A204.1 (cell line): ENCODE data around the gene FBXW4.

ENCODE experiments used
- FAIRE-seq: peaks from 2 replicates; lab custom pipeline; 2012; peaks lifted over from hg19 to GRCh38; lab: Jason Lieb, UNC

FBXW4 gene

GRCh38 chr10:101580486-101581399 is 114.2 kb downstream of the FBXW4 start:
- no peak for FAIRE-seq

DNA sequence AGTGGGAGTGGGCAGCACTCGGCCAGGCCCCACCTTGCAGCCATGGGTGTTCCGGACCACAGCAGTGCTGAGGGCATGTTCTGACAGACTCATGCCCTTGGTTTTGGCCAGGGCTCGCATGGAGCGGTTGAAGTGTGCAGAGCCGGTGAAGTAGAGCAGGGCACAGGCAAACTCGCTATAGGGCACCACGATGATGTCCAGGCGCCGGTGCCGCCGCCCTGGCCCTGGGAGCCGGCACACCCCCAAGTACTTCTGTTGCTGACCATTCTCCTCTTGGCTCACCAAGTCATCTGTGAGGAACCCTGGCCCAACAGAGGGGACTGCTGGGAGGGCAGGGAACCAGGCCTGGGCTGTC is 115.5 kb downstream of the FBXW4 start:
- no peak for FAIRE-seq

- no peak for FAIRE-seq
These were observed 116.0 kb downstream of the FBXW4 start for GRCh38 chr10:101578803-101579515.

GRCh38 chr10:101578192-101578591 is 116.8 kb downstream of the FBXW4 start:
- FAIRE-seq = no peak

DNA sequence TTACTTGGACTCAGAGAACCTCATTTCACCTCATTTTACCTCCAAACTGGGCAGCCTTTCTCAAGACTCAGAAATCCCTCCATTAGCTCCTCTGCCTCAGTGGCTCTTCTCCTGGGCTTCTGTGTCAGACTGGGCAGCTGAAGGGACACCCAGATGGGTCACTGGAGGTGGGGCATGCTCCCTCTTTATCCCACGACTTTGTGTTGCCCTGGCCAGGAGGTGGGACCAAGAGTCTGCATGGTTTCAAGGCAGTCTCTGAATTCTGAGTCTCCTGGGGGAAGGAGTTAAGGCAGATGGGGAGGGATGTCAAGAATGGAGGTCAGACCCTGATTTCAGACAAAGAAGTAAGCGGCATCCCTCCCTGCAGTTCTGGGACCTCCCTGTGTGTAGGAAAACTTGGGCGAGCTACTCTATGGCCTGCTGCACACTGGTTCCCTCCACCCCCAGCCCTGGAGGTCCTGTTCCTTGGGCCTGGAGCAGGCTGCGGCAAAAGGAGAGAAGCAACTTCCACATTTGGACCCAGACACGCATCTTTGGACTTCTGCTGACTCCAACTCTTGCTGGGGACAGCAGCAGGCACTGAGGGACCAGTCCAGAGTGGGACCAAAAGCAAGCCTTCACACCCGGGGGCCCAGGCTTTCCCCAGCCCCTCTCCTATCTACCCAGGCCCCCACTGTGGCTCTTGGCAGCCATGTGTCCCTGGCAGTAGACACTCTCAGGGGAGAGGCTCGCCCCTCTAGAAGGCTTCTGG is 117.7 kb downstream of the FBXW4 start:
- FAIRE-seq = no peak

GRCh38 chr10:101576211-101576863 is 118.6 kb downstream of the FBXW4 start:
- FAIRE-seq = no peak

DNA sequence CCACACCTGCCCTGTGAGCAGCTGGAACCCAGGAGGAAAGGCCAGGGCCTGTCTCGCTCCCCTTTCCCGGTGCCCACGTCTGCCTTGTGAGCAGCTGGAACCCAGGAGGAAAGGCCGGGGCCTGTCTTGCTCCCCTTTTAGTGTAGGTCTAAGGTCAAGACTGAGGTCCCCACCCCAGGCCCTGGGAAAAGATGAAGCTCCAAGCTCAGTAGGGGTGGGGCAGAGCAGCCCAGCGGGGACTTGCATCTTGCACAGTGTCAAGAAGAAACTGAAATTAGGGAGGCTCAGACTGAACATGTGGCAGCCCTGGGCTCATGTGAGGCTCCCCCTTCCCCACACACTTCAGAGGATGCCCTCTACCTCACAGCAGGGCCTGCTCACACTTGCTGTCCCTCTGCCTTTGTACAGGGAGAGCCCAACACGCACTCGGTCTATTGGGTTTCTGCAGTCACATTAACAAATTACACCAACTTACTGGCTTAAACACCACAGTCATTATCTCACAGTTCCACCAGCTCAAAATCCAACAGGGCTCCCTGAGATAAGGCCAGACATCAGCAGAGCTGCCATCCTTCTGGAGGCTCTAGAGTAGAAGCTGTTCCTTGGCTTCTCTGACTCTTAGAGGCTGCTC is 119.3 kb downstream of the FBXW4 start:
- FAIRE-seq = no peak

GRCh38 chr10:101575091-101575490 is 119.9 kb downstream of the FBXW4 start:
- FAIRE-seq = no peak

DNA sequence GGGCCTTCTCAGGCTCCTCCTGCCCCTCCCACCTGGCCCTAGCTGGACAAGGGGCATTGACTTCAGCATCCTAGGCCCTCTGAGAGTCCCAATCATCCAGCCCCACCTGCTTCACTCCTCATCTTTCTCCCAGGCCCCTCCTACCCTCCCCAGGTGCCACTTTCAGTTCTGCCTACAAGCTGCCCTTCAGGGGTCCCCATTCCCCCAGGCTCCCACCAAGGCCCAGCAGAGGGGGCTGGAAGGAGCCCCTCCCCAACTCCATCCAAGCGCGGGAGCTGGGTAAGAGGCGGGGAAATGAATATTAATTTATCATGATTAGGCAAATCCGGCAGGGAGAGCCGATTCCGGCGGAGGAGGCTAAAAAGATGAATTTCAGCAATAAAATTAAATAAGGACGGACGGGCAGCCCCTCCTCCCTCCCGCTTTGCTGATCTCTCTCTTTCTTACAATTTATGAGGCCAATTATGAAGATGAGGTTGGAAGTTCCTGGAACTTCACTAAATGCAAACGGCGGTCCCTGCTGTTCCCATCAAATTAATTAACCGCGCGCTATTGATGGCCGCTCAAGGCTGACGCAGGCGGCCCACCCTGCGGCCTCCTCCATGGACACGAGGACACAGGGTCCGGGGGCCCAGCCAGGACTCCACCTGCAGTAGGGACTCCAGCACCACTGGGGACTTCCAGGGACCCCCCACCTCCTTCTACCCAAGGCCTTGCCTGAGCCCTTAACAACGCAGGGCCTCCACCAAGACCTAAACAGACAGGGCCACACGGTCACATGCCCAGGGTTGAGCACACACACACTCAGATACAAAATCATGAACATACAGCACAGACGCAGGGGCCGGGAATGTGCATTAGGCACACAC is 120.9 kb downstream of the FBXW4 start:
- no peak for FAIRE-seq

DNA sequence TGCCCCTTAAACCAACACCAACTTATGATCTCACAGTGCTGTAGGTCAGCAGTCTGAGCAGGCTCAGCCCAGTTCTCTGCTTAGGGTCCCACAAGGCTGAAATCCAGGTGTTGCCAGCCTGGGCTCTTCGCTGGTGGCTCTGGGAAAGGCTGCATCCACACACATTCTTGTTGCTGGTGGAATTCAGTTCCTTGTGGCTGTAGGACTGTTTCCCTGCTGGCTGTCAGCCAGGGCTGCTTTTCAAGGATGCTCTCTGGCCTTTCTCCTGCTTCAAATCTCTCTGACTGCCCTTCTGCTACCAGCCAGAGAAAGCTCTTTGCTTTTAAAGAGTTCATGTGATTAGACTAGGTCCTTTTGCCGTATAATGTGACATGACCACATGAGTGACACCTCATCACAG is 122.2 kb downstream of the FBXW4 start:
- FAIRE-seq = no peak

DNA sequence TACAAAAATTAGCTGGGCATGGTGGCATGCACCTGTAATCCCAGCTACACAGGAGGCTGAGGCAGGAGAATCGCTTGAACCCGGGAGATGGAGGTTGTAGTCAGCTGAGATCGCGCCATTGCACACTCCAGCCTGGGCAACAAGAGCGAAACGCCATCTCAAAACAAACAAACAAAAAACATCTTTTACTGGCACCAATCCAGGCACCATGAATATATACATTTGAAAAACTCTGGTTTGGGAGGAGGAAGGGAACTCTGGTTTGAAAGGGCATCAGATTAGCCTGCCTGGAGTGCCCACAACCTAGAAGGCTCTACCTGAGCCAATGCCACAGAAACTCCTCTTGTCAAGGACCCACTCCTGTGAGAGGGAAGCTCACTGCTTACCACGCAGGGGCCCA is 122.8 kb downstream of the FBXW4 start:
- no peak for FAIRE-seq

- FAIRE-seq = no peak
These were observed 123.6 kb downstream of the FBXW4 start for GRCh38 chr10:101571271-101571925.

GRCh38 chr10:101570428-101571270 is 124.3 kb downstream of the FBXW4 start:
- no peak for FAIRE-seq

GRCh38 chr10:101569622-101570427 is 125.1 kb downstream of the FBXW4 start:
- no peak for FAIRE-seq

DNA sequence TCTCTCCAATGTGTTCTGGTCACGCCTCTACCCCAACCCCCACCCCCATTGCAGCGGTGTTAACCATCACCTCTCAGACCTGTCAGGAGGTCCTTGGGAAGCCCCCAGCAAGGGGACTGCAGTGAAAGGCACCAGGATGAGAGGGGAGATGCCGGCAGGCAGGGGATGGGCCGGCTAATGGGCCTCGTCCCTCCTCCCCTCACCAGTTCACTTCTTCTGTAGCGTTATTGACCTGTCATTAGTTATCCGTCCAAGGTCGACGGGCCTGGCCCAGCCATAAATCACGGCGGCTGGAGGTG is 125.7 kb downstream of the FBXW4 start:
- FAIRE-seq = no peak

DNA sequence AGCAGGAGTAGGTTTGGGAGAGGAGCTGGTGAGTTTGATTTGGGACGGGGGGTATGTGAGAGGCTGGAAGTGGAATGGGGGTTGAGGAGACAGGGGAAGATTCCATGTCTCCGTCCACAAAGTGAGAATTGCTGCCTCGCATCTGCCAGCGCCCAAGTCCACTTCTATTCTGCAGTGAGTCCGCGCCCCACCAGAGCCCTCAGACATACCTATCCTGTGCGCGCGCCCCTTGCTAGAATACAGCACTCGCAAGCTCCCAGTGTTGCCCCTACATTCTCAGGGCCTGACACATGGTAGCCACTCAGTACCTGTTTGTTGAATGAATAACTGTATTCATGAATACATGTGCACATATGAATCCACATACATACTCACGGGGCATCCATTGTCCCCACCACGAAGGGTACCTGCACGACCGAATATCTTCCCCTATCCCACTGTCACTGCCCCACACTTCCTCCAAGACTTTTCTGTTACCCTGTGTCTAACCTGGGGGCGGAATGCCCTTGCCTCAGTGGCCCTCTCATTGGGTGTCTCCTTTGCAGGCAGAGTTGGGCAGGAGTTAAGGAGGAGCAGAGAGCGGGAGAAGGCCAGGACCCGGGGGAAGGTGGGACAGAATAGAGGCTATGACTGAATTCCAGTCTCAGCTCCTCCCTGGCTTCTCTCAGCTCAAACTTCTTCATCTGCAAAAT is 126.8 kb downstream of the FBXW4 start:
- no peak for FAIRE-seq

- no peak for FAIRE-seq
These were observed 127.6 kb downstream of the FBXW4 start for GRCh38 chr10:101567165-101568006.
